HG02588 (cell line): Measurements from ENCODE around the gene NRG3.
"Not testable (repeated sequence)": the region's sequence is repeated elsewhere in the genome, so short reads cannot be mapped to it uniquely, and the experiment has no call there.

Experiments
- ATAC-seq: cut with Tn5 transposase; IDR thresholded peaks from one replicate; pipeline ENCODE4 v1.9.1; 2021; ENCODE audit warnings: mild to moderate bottlenecking, moderate library complexity; ENCODE audit not compliant: unreplicated experiment

The NRG3 gene

GRCh38 chr10:82267014-82267413 lies 392.0 kb downstream of the NRG3 start:
- ATAC-seq: no peak

DNA sequence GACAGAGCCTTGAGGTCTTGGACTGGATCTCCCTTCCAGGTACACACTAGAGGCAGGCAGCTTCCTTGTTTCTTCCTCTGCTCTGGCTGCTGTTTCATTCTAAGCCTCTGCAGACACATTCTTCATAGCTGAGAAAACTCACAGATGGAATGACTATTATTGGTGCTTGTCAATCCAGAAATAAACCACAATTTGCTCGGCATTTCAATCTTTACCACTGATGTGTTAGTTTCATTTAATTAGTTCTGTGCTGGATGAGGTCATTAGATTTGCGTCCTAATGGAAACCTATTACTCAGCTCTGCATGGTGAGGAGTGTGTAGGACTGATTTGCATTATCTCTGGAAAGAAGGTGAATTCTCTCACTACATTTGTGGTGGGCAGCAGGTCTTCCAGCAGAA lies 392.5 kb downstream of the NRG3 start:
- no peak for ATAC-seq

GRCh38 chr10:82267960-82268359 lies 393.0 kb downstream of the NRG3 start:
- no peak for ATAC-seq

DNA sequence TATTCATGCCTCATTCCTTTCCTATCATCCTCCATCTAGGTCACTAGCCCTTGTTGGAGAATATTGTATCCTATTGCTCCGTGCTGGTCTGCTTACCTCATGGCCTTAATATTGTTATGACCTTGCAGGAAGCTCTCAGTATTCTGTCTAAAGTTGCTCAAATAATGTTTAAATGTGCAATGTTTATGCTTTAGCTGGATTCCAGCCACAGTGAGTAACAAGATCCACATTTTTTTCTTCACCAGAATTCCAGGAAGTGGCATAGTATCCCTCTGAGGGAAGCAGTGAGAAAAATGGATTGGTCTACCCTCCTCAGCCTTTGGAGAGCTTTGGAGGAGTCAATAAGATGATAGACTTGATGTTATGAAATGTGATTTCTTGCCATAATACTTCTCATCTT lies 402.6 kb downstream of the NRG3 start:
- no peak for ATAC-seq

GRCh38 chr10:82278401-82279182 lies 403.6 kb downstream of the NRG3 start:
- no peak for ATAC-seq

DNA sequence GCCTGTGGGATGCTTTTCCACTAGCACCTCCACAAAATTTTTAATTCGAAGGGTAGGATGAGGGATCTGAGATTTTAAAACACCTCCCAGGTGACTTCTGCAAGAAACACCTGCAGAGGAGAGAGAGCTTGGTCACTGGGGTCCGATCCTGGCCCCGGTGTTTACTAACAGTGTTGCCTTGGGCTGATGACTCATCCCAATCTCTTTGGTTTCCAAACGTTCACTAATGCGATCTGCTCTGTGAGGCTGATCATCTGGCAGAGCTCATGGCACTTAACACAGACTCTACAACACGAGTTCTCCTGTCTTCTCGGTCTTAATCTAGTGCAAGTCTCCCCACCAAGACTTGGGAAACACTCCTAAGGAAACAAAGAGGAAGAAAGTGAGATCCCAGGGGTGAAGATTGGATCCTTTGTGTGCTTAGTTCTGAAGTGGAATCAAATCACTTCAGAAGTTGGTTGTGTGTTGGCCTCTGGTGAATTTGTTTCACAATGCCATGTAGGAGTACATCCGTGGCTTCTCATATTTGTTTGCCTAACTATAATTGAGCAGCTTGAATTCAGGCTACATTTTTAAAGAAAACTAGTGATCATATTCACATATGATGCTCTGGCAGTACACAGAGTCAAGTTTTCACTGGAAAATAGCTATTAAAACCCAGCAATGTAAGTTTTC lies 407.9 kb downstream of the NRG3 start:
- ATAC-seq: no peak

- ATAC-seq: no peak
Measured at GRCh38 chr10:82284180-82284579, 409.2 kb downstream of the NRG3 start.

- no peak for ATAC-seq
Measured at GRCh38 chr10:82288461-82288881, 413.5 kb downstream of the NRG3 start.

- no peak for ATAC-seq
Measured at GRCh38 chr10:82289945-82290344, 415.0 kb downstream of the NRG3 start.

- no peak for ATAC-seq
Measured at GRCh38 chr10:82294874-82295378, 419.9 kb downstream of the NRG3 start.

DNA sequence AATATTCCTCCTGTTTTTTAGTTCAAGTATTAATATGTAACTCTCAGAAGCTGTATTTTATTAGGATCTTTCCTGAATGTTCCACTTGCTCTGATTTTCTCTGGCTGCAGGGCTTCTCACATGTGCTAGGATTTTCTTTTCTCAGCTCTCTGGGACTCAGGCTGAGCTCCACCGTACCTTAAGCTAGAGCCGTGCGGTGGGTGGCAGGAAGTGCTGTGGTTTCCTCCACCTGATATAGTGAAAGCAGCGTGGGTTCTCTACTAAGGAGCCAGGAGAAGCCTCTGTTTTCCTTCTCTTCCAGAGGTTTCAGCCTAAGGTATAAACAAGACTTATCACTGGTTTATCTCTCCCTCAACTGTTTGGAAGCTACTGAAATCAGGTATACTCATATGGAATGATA lies 433.6 kb downstream of the NRG3 start:
- no peak for ATAC-seq

DNA sequence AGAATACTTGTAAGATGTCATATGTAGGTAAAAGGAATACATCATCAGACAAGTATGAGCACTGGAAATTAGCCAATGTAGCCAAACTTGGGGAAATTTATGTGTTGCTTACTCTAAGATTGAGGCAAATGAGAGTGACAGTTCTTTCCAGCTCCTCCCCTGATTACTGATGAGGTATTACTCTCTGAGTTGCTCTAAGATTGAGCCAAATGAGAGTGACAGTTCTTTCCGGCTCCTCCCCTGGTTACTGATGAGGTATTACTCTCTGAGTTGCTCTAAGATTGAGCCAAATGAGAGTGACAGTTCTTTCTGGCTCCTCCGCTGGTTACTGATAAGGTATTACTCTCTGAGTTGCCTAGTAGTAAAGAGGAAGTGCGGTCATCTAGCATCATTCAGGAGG lies 435.8 kb downstream of the NRG3 start:
- no peak for ATAC-seq

- ATAC-seq: no peak
Measured at GRCh38 chr10:82313401-82313800, 438.4 kb downstream of the NRG3 start.

- no peak for ATAC-seq
Measured at GRCh38 chr10:82318534-82318933, 443.5 kb downstream of the NRG3 start.

- no peak for ATAC-seq
Measured at GRCh38 chr10:82319074-82319473, 444.1 kb downstream of the NRG3 start.

- ATAC-seq: no peak
Measured at GRCh38 chr10:82319562-82319961, 444.6 kb downstream of the NRG3 start.

DNA sequence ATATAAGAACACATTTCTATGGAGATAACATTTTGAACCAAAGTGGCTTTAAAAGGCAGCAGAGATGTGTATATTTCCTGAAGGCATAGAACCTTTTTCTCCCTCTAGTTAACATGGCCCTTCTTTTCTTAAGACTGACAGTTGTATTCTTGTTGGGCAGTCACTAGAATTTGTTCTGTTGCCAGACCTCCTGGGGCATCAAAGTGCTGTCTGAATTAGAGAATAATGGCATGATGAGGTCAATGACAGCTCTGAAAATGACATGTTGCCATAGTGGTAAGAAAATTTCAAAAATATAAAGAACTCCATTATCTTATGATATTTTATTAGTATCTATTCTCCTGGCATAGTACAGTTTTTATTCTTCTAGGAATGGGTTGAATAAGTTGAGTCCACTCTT lies 446.7 kb downstream of the NRG3 start:
- ATAC-seq: no peak

GRCh38 chr10:82331716-82332115 lies 456.7 kb downstream of the NRG3 start:
- ATAC-seq: no peak

GRCh38 chr10:82335831-82336230 lies 460.8 kb downstream of the NRG3 start:
- no peak for ATAC-seq

DNA sequence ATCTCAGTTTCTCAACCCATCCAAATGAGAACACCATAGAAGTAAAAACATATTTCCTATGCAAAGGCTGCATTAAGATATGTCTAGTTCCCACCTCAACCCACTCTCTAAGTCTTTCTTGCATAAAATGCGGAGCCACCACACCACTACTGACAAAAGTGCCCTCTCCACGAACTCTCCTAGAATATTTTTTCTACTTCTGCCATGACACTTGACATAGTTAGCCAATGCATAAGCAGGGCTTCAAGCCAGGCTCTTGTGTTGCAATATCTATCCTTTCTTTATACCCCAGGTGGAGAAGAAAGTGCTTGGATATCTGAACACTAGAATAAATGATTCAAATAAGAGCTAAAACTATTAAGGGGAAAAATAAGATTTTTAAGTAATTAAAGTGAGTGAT lies 465.2 kb downstream of the NRG3 start:
- no peak for ATAC-seq

- not testable (repeated sequence) for ATAC-seq
Measured at GRCh38 chr10:82349590-82349989, 474.6 kb downstream of the NRG3 start.

DNA sequence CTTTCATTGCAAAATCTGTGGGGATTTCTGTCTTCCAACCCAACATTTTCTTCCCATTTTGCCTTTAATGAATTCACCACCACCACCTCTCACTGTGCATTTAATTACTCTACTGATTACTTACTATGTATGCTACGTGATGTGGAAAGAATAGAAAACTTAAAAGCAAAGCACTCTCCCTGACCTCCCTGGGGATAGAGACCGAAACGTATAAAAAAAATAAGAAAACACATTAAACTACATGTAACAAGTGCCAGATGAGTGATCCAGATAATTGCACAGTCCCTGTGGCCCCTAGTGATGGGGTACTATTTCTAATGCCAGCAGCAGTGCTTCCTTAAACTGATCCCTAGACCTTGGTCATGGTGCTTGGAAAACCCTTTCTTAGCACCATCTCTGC lies 478.4 kb downstream of the NRG3 start:
- no peak for ATAC-seq
